ENCODE measurements around the gene RAB23.
A peak's percentile ranks its signal among the peaks of the same experiment; 100 is the strongest.

The RAB23 gene

DNA sequence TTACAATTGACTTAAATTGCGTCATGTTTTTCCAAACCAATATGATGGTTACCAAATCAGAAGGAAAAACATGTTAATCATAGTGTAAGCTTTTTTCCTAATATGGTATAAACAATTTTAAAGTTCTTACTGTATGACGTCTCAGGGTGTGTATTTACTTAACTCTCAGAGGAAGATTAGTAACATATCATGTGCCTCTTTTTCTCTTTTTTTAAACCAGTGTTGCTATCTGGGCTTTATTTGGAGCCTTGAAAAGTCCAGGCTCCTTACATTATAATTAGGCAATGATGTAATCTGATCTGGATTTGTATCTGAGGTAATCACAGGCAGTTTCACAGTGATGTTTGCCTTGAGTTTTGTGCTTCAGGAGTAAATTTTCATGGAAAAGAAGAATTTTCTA, 20.4 kb upstream of the RAB23 start:
- no peak for DNase-seq

DNA sequence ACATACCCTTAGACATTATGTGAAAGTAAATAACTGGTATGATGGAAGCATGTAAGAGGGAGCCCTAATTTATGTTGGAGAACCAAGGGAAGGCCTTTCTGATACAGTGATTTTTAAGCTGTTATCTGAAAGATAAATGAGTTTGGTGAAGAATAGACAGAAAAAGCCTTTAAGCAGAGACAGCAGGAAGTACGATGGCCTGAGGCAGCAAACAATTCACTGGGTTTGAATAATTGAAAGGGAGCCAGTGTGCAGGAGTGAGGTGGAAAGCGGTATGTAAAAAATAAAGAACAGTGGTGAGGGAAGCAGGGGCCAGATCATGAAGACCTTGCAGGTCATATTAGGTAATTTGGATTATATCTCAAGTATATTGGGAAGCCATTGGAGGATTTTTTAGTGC, 4.1 kb upstream of the RAB23 start:
- no peak for DNase-seq

DNA sequence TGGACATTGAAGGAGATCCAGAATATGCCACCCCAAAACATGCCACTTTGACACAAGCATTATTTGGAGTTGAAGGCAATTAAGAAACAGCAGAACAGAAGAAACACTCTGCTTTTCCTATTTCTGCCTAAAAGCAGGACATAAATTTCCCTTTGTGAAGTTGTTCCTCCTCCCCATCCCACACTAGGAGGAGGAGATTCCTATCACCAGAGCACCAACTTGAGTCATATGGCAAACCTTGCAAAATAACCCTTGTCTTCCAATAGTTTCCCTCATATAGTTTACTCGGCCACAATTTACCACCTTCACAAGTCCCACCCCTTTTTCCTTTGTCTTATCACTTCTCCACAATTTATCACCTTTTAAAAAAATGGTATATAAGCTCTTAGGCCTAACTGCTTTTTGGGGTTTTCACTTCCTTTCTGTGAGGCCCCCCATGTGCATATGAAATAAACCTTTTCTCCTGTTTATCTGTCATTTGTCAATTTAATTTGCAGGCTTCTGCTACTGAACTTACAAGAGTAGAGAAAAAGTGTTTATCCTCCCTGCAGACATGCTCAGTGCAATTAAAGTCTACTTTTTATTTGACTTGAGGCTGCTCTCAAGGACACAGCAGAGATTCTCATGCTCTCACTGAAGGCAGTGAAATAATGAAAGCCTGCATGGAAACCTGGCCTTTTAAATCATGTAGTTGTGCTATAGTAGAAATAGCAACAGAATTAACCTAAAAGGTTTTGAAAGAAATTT, 2.8 kb upstream of the RAB23 start:
- DNase-seq: no peak

DNA sequence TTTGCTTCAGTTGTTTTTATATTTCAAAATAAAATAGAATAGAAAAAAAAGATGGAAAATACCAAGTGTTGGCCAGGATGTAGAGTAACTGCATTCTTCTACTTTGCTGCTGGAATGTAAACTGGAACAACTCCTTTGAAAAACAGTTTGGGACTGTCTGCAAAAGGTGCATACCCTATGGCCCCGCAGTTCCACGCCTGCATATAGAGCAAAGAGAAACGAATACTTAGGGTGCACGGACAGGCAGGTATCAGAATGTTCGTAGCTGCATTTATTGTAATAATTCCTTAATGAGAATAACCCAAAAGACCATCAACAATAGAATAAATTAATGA, 603 bp upstream of the RAB23 start:
- DNase-seq: no peak

DNA sequence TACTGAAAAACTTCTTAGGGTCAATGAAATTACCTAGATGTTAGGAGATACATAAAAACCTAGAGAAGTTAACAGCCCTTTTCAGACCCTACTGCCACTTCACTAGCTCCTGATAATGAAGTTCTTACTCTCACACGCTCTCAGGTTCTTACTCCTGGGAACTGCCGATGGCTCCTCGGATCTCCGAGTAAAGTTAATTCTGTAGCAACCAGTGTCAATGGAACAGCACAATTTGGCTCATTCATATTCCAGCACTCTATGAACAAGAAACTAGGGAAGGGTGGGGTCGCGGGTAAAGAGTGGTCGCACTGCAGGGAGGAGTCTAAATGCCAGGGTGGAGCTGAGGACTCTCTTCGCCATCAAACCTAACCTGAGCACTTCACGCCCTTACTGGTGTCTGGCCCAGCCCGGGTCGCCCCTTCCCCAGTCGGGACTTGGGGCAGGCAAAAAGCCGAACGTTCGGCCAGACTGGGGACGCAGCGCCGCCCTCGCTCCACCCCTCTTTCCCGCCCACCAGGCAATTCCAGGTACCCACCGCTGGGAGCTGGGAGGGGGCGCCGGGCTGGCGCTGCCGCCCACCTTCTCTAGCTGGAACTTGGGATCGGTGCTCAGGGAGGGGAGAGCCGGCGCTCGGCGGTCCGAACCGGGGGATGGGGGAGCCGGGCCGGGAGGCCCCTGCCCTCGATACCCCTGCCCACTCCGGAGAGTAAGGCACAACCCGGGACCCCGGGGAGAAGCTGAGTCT, 744 bp downstream of the RAB23 start:
- peak in 3 of 4 experiments; percentile 3 to 9 (median 5) for DNase-seq

DNA sequence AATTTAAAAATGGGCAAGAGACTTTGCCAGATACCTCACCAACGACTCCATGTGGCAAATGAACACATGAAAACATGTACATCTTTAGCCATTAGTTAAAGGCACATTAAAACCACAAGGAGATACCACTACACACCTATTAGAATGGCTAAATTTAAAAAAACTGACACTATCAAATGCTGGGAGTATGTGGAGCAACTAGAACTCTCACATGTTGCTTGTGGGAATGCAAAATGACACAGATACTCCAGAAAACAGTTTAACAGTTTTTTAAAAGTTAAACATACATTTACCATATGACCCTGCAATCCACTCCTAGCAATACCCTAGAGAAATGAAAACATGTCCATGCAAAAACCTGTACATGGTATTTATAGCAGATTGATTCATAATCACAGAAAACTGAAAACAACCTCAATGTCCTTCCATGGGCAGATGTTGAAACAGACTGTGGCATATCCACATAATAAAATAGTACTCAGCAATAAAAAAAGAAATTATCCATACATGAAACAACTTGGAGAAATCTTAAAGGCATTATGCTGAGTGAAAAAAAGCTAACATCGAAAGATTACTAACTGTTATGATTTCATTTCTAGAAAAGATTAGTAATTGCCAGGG, 1.9 kb downstream of the RAB23 start:
- no peak for DNase-seq

DNA sequence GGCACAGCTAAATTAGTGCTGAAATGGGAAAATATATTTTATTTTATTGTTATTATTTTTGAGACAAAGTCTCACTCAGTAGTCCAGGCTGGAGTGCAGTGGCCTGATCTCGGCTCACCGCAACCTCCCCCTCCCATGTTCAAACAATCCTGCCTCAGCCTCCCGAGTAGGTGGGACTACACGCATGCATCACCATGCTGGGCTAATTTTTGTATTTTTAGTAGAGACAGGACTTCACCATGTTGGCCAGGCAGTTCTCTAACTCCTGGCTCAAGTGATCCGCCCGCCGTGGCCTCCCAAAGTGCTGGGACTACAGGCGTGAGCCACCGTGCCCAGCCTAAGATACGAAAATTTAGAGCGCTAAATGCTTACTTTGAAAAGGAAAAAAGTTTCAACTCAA, 4.8 kb downstream of the RAB23 start:
- no peak for DNase-seq

DNA sequence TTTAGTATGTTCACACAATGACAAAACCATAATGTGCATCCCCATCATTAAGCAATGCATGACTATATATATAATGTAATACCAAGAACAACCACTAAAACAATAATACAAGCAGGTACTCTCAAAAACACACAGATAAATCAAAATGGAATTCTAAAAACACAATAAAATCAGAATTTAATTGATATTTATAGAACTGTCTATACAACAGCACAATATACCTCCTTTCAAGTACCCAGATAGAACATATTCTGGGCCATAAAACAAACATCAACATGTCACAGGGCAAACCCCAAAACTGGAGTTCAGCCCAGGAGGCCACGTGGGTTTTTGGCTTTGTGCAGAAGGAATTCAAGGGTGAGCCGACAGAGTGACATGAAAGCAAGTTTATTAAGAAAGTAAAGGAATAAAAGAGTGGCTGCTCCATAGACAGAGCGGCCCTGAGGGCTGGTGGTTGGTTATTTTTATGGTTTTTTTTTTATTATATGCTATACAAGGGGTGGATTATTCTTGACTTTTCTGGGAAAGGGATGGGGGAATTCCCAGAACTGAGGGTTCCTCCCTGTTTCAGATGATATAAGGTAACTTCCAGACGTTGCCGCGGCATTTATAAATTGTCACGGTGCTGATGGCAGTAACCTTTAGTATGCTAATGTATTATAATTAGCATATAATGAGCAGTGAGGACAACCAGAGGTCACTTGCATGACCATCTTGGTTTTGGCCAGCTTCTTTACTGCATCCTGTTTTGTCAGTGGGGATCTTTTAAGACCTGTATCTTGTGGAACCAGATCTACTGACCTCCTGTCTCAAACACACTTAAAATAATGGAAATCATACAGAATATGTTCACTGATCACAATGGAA, 5.6 kb downstream of the RAB23 start:
- DNase-seq: no peak

DNA sequence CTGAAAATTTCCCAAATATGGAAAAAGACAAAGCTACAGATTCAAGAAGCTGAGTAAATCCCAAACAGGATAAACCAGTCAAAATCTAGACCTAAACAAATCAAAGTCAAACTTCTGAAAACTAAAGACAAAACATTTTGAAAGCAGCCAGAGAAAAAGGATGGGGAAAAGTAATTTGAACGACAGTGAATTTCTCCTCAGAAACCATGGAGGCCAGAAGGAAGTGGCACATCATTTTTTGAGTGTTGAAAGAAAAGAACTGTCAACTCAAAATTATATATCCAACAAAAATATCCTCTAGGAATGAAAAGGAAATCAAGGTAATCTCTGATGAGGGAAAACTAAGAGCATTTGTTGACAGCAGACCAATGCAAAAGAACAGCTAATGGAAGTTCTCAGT, 6.8 kb downstream of the RAB23 start:
- DNase-seq: no peak

DNA sequence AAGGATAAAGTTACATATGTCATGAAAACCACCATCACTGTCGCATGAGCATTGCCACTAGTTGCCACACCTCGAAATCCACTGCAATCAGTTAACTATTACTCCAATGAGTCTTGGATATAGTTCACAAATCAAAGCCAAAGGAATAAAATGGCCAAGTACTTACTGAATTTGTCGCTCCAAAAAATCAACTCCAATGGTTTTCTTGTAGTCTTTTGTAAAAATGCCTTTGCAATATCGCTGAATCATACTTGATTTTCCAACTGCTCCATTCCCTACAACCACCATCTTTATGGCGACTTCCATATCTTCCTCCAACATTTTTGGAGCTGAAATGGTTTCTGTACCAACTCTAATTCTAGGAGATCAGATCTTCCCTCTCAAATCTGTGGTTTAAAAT, 12.0 kb downstream of the RAB23 start:
- DNase-seq: no peak

DNA sequence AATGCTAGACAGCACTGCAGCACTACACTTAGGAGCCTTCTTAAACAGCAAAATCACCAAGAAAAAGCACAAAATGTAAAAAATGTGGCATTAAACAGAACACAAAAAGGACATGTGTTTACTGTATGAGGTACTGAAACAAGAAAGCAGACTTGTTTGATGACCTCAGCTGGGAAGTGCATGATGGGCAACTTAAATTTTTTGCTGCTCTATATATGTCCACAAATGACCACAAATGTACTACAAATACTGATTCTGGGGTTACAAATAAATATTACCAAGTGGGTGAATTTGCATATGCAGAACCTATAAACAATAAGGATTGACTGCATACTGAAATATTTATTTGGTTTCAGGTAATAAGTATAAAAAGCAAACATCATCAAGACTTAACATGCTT, 13.1 kb downstream of the RAB23 start:
- no peak for DNase-seq

DNA sequence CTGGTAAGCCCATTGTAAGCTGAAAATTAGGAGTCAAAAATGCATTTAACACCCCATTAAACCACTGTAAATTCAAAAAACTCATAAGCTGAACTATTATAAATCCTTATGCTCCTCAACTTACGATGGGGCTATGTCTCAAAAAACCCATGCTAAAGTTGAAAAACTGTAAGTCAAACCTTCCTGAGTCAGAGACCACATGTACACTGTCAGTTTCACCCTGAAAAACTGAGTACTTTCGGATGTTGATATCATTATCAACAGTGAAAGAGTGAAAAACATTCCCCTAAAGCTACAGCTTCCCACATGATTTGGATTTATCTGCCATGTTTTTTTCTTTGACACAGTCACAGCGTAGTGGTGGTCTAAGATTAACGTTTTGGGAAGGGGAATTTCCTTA, 14.2 kb downstream of the RAB23 start:
- DNase-seq: no peak

DNA sequence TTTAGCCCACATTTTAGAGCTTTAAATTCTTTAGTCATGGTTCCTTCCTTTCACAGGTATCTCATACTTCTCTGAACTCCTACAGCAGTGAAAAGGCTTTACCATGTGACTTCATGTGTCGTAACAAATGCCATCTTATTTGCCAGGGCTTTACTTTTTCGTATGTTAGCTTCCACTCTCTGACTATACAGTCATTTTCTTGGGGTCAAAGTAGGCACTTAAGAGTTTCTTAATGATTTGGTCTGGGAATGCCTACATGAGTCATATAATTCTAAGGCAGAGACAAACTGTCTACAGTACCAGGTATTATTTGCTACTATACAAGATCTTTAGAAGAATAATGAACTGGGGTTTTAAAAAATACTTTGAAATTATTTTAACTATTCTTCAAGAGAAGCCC, 15.0 kb downstream of the RAB23 start:
- DNase-seq: no peak

DNA sequence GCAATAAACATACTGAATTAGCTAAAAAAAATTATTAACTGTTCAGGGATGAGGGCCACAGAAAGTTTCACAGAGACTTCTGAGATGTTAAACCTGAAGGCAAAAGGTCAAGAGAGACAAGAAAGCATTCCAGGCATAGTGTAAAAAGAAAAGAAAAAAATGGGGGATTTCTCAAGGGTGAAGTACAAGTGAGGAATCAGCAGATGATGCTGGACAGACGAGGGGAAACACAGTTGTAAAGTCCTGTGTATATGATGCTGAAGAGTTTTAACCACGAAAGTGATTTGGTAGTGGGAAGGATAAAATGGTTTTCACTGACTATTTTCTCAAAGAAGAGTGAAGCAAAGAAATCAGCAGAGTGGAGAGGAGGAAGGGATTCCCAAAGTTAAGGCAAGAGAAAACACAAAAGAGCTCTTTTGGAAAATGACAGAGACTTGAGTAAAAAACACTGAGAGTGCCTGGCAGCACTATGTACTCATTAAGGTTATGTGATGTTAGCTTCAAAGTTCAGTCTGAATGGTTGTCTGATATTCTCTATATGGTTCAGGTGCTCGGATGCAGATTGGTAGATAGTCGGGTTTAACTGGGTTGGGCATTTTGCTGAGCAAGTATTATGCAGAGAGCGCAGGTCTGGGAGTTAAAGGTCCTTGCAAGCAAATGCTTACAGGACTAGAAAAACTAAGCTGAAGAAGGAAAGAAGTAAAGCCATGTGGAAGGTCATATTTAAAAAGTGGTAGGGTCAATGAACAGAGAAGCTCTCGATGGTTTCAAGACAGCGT, 16.4 kb downstream of the RAB23 start:
- no peak for DNase-seq

DNA sequence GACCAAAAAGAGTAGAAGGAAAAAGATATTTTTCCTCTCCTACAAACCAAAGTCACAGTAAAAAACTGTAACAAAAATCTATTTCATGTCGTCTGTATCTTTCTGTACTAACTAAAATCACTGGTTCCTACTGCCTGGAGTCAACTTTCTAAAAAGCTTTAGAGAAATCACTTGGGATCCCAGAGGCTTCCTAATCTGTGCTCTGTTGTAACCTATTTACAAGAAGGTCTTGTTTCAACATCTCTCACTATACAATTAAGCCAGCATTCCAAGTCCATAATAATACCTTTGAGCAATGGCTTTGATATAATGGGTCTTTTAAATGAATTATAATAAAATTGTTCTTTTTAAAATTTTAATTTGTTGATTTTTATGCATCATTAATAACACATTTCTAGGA, 20.4 kb downstream of the RAB23 start:
- DNase-seq: no peak

DNA sequence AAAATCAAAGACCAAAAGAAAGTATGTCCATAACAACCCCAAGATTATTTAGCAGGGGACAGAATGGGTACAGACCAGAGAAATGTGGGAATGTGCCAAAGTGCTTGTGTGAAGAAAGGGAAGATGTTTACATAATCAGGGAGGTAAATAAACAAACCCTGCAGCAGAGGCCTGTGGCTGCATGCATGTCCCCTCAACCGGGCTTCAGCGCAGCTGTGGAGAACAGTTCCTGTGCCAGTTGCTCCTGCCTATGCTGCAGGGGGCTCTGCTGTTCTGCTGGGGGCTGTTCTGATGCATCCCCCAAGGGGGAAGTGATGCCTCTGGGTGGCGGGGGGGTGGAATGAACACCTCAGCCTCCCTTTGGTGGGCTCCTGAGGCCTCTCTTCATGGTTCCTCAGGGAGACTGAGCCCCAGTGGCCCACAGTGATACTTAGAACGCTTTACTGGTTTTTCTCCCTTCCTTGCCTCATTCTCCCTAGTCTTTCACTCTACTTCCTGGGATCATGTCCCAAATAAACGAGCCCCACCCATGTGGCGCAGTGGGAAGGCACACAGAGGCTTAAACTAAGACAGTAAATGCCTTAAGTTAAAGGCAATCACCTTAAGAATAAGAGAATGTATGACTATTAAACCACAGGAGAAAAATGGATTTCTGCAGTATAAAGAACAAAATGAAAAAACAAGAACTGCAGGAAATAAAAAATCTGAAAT, 23.0 kb downstream of the RAB23 start:
- DNase-seq: no peak

DNA sequence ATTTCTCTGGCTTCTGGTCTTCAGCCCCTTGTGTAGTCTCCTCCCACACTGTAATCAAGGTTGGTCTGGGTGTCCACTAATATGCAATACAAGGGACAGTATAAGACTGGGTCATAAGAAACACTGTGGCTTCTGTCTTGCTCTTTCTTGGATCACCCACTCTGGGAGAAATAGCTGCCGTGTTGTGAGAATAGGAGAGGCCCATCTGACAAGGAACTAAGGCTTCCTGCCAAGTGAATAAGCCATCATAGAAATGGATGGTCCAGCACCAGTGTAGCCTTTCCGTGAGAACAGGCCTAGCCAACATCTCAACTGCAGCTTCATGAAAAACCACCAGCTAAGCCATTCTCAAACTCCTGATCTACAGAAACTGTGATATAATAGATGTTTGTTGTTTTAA, 26.6 kb downstream of the RAB23 start:
- no peak for DNase-seq

DNA sequence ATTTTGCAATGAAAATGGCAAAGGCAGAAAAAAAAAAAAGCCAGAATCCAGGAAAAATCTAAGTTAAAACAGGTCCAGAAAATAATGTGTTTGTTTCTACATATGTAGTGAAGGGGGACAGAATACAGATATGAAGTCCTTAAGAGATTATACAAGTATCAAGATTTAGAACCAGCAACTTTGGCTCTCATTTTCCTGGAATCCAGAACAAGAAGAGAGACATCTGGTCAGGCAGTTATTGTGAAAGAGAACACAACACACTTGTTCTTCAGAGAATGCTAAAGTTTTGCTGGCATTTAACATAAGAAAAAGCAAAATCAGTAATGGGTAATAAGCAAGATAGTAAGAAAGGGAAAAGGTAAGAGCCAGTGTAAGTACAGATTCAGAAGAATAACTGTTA, 28.9 kb downstream of the RAB23 start:
- no peak for DNase-seq

DNA sequence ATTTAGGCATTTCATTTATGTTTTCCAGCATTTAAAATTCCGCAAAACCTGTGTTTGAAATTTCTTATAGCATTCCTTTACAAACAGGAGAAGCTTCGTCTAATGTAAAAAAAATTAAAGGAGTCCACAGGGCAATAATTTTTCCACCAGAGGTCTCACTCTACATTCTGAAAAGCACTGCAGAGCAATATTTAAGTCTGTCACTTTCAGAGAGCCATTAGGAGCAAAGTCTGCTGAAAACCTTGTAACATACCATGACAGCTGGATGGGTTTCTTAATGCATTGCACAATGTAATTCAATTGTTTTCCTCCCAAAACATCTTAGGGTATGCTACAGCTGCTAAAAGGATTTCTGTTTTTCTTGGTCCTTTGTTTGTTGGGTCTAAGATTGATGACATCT, 32.0 kb downstream of the RAB23 start:
- DNase-seq: no peak

DNA sequence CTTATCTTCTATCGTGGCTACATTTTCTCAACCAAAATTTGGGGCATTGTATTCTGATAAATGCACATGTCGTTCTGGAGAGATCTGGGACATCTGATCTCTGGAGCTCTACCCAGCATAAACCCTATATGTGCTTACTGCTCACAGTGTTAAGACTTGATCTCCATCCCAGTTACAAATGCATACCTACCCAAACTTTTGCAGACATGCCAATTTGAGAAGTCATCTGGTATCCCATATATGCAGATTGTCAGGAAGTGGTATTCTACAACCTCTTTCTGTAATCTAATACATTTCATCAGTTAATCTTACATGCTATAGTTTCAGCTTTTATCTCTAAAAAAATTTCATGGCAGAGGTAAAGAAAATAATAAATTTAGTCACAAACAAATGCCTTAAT, 38.8 kb downstream of the RAB23 start:
- no peak for DNase-seq

DNA sequence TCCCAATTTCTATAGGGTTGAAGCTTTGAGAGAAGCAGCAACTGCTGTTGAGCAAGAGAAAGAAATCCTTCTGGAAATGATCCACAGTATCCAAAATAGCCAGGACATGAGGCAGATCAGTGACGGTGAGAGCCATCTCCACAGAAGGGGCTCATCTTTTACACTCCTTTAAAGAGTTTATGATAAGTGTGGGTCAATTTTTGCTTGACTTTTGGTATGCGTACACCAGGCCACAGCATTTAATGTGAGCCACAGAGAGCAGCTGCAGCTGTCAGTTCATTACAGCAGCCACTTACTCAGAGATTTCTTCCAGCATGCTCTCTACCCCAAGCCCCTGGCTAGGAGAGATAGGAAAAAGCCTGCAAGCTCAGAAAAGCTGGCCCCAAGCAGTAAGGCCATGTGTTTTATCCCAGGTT, 40.1 kb downstream of the RAB23 start:
- DNase-seq: no peak

DNA sequence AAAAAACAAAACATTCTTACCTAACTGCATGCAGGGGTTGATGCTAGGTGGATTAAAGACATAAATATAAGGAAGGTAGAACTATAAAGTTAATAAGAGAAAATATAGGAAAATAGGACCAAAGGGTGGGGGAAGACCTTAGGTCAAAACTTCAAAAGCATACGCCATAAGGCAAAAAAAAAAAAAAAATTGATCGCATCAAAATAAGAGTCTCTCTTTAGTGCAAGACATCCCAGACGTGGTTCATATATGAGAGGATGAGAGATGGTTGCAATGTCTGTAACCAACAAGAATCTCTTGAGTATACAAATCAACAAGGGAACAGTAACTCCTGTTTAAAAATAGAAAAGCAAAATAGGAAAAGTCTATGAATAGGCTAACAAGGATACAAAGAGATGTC, 41.5 kb downstream of the RAB23 start:
- no peak for DNase-seq

Measured in activated CD4-positive, CD25-positive, alpha-beta regulatory T cell (primary cell).